ENCODE measurements around the gene INF2.

GRCh38 chr14:104714066-104714465 is 24.6 kb downstream of the INF2 start:
- no peak for TF ChIP-seq FOXA1 (IDR thresholded peaks at IDR 0.05)
- TF ChIP-seq CTCF (IDR thresholded peaks at IDR 0.05; ENCODE audit: low read depth, low read length, missing input control), result no peak
- no peak for TF ChIP-seq GABPA (IDR thresholded peaks at IDR 0.05 in 1 of 2, conservative IDR thresholded peaks at IDR 0.05 in 1 of 2)
- TF ChIP-seq MAX (IDR thresholded peaks at IDR 0.05), result no peak
- no peak for TF ChIP-seq RAD21 (IDR thresholded peaks at IDR 0.05)
- TF ChIP-seq FOXA2 (IDR thresholded peaks at IDR 0.05), result no peak
- no peak for TF ChIP-seq SP1 (IDR thresholded peaks at IDR 0.05)
- TF ChIP-seq TAF1 (conservative IDR thresholded peaks at IDR 0.05), result no peak
